Measurements from ENCODE around the gene HPCAL1.

Gene HPCAL1

GRCh38 chr2:10338270-10339188 lies 35.8 kb downstream of the HPCAL1 start:
- DNase-seq = no peak

DNA sequence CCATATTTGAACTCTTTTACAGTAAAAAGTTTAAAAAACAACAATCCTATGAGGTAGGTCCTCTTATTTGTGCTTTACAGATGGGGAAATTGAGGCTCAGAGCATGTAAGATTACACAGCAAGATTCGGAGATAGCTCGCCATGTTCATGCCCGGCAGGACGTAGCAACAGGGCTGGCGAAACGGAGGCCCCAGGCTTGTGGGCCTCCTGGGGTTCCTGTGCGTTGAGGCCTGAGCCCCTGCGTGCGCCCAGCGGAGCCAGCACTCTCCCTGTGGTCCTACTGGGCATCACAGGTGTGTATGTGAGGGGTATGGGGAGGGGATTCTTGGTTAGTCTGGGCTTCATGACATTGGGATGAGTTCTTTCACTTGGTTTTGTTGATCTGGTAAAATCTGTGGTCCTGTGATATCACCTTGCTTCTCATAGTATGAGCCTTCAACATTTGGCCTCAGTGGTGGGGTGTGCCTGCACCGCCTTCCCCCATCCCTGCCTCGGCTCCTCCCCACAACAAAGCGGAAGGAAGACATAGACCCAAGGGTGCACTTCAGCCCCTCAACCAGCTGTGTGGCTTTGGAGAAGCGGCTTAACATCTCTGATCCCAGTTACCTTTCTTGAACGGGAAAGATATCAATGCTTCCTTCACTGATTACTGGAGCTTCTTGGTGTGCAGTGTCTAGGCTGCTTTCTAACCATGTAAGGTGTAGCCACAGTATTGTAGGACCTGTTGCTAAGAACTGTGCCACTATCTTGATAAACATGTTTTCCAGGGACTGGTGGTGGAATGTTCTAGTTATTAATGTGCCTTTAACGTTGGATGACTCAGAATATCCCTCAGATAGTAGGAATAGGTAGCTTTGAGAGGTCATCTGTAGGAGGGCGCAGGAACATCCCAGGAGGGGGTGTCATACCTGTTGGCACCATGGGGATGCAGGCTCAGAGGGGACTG lies 37.2 kb downstream of the HPCAL1 start:
- DNase-seq = no peak

GRCh38 chr2:10340593-10340975 lies 37.9 kb downstream of the HPCAL1 start:
- DNase-seq = no peak

DNA sequence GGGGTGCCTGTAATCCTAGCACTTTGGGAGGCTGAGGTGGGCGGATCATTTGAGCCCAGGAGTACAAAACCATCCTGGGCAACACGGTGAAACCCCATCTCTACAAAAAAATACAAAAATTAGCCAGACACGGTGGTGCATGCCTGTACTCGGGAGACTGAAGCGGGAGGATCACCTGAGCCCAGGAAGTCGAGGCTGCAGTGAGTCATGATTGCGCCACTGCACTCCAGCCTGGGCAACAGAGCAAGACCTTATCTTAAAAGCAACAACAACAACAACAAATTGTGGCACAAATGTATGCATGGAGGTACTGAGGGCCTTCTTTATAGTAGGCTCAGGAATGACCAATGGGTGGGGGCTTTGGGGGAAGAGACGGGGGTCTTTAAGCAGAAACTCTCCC lies 38.5 kb downstream of the HPCAL1 start:
- no peak for DNase-seq

GRCh38 chr2:10342245-10342951 lies 39.7 kb downstream of the HPCAL1 start:
- DNase-seq = peak in 1 of 2 experiments; percentile 66

GRCh38 chr2:10343191-10343590 lies 40.5 kb downstream of the HPCAL1 start:
- DNase-seq = no peak

DNA sequence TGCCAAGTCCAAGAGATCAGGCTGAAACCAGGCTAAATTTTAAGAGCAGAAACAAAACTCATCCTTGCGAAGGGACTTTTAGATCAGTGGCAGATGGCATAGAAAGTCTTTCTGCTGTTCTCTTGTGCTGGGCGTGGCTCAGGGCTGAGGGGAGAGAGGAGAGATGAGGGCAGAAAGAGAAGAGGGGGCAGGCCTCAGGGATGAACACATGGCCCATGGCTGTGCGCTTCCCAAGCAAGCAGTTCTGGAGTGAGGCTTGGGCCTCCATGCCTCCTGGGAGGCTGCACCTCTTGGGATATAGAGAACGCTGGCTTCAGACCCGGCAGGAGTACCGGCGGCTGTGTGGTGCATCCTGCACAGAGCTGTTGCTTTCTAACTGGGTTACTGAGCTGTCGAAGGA lies 41.0 kb downstream of the HPCAL1 start:
- DNase-seq = peak in 1 of 2 experiments; percentile 54

DNA sequence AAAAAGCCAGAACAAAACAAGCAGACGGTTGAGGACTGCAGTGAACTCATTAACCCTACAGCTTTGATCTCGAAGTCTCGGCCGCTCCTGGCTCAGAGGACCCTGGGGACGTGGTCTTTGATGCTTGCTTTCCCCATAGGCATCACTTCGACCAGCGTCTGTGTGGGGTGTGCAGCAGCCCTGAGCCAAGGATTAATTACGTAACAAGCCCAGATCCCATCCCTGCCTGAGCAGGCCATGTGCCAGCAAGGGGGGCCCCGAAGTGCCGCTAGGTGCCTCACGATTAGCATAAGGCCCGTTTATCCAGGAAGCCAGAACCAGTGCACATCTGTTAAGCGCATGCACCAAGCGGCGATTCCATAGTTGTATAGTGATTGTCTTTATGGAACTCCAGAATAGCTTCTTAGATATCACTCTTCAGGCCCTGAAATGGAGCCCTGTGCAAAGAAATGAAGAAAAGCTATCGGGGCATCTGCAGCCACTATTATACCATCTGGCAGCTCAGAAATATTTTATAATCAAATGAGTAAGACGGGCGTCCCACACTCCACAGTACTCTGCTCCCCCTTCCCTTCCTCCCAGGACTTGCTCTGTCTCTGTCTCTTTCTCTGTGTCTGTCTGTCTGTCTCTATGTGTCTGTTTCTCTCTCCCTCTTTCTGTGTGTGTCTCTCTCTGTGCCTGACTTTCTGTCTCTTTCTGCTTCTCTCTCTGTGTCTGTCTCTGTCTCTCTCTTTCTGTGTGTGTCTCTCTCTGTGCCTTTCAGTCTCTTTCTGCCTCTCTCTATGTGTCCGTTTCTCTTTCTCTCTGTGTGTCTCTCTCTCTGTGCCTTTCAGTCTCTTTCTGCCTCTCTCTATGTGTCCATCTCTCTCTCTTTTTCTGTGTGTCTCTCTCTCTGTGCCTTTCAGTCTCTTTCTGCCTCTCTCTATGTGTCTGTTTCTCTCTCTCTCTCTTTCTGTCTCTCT lies 41.7 kb downstream of the HPCAL1 start:
- DNase-seq = peak in 1 of 2 experiments; percentile 55

DNA sequence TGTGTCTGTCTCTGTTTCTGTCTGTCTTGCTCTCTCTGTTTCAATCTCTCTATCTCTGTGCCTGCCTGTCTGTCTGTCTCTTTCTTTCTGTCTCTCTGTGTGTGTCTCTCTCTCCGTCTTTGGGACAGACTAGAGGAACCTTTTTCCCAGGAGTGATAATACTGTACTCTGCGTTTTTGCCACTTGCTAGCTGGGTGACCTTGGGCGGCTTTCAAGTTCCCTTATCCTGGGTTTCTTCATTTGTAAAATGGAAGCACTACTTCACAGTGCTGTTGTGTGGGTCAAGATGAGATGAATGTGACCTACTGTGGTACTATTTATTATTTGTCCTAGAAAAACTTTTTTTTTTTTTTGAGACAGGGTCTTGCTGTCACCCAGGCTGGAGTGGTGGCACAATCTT lies 42.4 kb downstream of the HPCAL1 start:
- DNase-seq = no peak

- DNase-seq = no peak
Measured at GRCh38 chr2:10345813-10346212, 43.1 kb downstream of the HPCAL1 start.

GRCh38 chr2:10346929-10347561 lies 44.3 kb downstream of the HPCAL1 start:
- DNase-seq = no peak

DNA sequence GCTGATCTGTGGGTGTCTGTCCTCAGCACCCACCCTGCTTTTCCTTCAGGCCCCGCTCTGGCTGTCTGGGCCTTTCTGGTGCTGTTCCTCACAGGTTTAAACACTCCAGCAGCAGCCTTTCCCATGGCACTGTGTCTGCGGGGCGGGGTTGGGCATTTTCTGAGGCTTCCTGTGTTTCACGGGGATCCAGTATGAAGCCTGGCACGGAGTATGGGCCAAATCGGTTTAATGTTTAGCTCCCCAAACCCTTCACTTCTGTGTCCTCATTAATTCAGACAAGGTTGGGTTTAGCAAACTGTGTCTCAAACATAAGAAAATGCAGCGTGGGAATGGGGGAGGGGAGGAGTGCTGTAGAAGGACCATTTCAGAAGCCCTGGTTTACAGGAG lies 44.9 kb downstream of the HPCAL1 start:
- DNase-seq = no peak

GRCh38 chr2:10348891-10349290 lies 46.2 kb downstream of the HPCAL1 start:
- no peak for DNase-seq

GRCh38 chr2:10350761-10351160 lies 48.1 kb downstream of the HPCAL1 start:
- no peak for DNase-seq

GRCh38 chr2:10352361-10352760 lies 49.7 kb downstream of the HPCAL1 start:
- peak in 1 of 2 experiments; percentile 24 for DNase-seq

- DNase-seq = no peak
Measured at GRCh38 chr2:10352972-10353371, 50.3 kb downstream of the HPCAL1 start.

DNA sequence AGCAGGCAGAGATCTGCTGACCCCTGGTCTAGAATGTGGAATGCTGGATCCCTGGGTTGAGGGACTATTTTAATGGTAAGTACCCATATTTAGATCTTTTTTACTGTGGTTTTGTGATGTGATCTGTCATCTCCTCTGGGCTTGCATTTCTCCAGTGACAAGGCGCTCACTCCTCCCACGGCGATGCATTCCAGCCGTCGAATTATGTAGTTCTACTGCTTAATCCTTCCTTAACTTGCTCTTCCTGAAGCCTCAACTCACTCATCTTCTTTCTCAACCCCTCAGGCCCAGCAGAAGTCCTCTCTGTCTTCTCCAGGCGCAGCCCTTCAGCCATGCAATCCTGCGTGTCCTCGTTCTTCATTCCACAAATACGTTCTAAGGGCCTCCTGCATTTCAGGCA lies 51.2 kb downstream of the HPCAL1 start:
- DNase-seq = no peak

DNA sequence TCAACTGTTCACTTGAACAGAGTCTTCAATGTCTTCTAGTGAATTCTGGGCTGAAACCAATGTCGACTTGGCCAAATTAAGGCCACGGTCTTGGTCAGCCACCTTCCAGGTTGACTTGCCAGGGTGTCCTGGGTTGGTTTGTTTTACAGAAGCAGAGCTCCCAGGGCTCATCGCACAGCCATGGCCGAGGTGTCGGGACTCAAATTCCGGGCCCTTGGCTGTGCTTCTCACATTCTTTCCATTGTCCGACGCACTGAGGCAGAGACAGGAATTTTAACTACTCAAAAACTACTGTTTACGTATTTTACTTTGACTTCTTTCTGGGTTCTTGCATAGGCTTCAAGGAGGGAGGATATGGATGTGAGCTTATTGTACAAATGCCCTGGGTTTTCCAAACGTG lies 51.7 kb downstream of the HPCAL1 start:
- DNase-seq = no peak

DNA sequence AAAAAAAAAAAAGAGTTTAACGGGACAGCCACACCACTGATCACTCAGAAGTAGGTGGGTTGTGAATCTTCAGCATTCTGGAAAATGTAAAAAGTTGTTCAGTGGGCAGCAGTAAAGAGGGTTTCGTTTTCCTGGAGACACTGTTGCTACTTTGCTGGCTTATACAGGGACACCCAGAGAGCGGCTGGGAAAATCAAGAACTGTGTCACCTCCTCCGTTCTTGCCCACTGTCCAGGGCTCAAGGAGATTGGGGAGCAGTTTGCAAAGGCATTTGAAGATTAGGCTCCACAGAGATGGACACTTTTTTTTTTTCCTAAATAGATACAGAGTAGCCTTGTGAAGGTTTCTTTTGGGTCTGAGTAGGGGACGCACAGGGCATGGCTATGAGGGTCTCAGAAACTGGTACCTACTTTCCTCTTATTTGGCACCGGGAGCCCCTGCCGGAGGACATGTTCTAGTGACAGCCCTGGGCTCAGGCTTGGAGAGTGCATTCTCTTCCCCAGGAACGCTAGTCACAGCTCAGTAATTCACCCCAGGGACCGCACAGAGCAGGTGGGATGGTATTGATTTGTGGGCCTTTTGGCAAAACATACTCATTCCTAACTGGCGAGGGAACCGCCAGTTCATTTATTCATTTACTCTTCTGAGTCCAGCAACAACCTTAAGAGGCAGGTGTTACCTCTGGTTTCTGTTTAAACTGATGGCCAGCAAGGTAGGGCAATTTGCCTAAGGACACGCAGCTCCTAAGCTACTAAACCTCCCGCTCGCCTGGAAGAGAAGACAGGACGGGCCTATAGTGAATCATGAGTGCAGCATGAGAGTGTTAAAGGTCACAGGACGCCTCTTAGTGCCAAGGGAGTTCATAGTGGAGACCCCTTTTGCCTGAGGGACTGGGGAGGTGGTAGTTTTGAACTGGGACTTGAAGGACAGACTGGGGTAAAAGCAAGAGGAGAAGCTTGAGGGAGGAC lies 53.1 kb downstream of the HPCAL1 start:
- DNase-seq = peak in 1 of 2 experiments; percentile 44

DNA sequence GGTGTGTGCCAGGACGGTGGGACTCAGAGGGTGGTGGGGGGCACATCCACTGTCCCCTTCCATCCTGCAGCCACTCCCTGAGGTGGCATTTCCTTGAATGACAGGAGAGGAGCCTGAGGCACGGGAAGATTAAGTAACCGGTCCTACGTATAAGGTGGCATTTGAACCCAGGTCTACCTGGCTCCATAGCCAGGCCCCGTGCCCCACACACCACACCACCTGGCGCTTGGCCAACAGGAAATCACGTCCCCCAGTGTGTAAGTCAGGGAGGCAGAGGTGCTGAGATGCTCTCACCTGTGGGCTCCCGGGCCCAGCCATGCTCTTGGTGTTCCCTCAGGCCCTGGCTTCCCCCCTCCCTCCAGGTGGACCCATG lies 53.7 kb downstream of the HPCAL1 start:
- no peak for DNase-seq

Data from NCI-H446 (cell line).